ENCODE results near the gene PLK3.

- TF ChIP-seq REST (IDR thresholded peaks at IDR 0.05; ENCODE audit: unreplicated experiment) (no peak), CTCF (conservative IDR thresholded peaks at IDR 0.05; ENCODE audit: low read depth in 2 of 2) (no peak), POLR2AphosphoS5 (IDR thresholded peaks at IDR 0.05; ENCODE audit: low read depth) (no peak), JUNB (IDR thresholded peaks at IDR 0.05; ENCODE audit: unreplicated experiment) (no peak), EZH2 (IDR thresholded peaks at IDR 0.05; ENCODE audit: low read depth, unreplicated experiment) (no peak), NANOG (IDR thresholded peaks at IDR 0.05; ENCODE audit: borderline replicate concordance) (no peak), ETS1 (IDR thresholded peaks at IDR 0.05) (no peak), ZNF462 (CRISPR knock-in tag; IDR thresholded peaks at IDR 0.05) (no peak), EZH2phosphoT487 (IDR thresholded peaks at IDR 0.05; ENCODE audit: unreplicated experiment) (no peak)
Measured at GRCh38 chr1:44811234-44811633, 11.1 kb downstream of the PLK3 start.

Measured in GM23338 (cell line).